Activated naive CD4-positive, alpha-beta T cell treated with anti-CD3 and anti-CD28 coated beads, Interleukin-2, amount 50 U/mL, for 16 hours (primary cell): Measurements from ENCODE around the gene GATA1.

Experiments
- DNase-seq: peaks from one replicate; pipeline ENCODE4 v3.0.0-alpha.2; 2020

Gene GATA1

GRCh38 chrX:48786341-48786800 is at the start of gene GATA1:
Gene GATA1, plus strand, starts transcription at chrX:48786590. Its CDS starts 4,520 bp downstream, at chrX:48791110.
- no peak for DNase-seq

- DNase-seq: no peak
These were observed 49.5 kb upstream of the GATA1 start for GRCh38 chrX:48736878-48737212.

GRCh38 chrX:48737213-48737938 is 49.0 kb upstream of the GATA1 start:
- peak; percentile 86 for DNase-seq

- DNase-seq: no peak
These were observed 48.5 kb upstream of the GATA1 start for GRCh38 chrX:48737940-48738339.

GRCh38 chrX:48741834-48742233 is 44.6 kb upstream of the GATA1 start:
- DNase-seq: no peak

GRCh38 chrX:48745222-48745621 is 41.2 kb upstream of the GATA1 start:
- DNase-seq: no peak

- no peak for DNase-seq
These were observed 38.9 kb upstream of the GATA1 start for GRCh38 chrX:48747415-48748016.

- DNase-seq: no peak
These were observed 37.2 kb upstream of the GATA1 start for GRCh38 chrX:48749182-48749581.

- DNase-seq: peak; percentile 11
These were observed 35.0 kb upstream of the GATA1 start for GRCh38 chrX:48751343-48751742.

- DNase-seq: no peak
These were observed 33.9 kb upstream of the GATA1 start for GRCh38 chrX:48752498-48752897.

- DNase-seq: no peak
These were observed 32.6 kb upstream of the GATA1 start for GRCh38 chrX:48753708-48754228.

GRCh38 chrX:48754238-48754637 is 32.2 kb upstream of the GATA1 start:
- no peak for DNase-seq

- no peak for DNase-seq
These were observed 24.5 kb upstream of the GATA1 start, which contains the start of gene GLOD5 for GRCh38 chrX:48761674-48762471. Gene GLOD5, plus strand, starts transcription at chrX:48761747. Its CDS starts 44 bp downstream, at chrX:48761791.

GRCh38 chrX:48769230-48769629 is 17.2 kb upstream of the GATA1 start:
- no peak for DNase-seq

- no peak for DNase-seq
These were observed 16.1 kb upstream of the GATA1 start for GRCh38 chrX:48770296-48770695.

GRCh38 chrX:48772602-48773001 is 13.8 kb upstream of the GATA1 start:
- no peak for DNase-seq

GRCh38 chrX:48776818-48777439 is 9.5 kb upstream of the GATA1 start:
- DNase-seq: no peak

GRCh38 chrX:48779399-48779798 is 7.0 kb upstream of the GATA1 start:
- no peak for DNase-seq

- DNase-seq: no peak
These were observed 4.7 kb upstream of the GATA1 start for GRCh38 chrX:48781705-48782104.

- no peak for DNase-seq
These were observed 4.2 kb upstream of the GATA1 start for GRCh38 chrX:48782216-48782615.

GRCh38 chrX:48782795-48783194 is 3.6 kb upstream of the GATA1 start:
- DNase-seq: no peak

- no peak for DNase-seq
These were observed 1.7 kb upstream of the GATA1 start for GRCh38 chrX:48784726-48785125.

- DNase-seq: no peak
These were observed 1.2 kb upstream of the GATA1 start for GRCh38 chrX:48785186-48785539.
